Esophagus muscularis mucosa (tissue), 4 donors: Measurements from ENCODE around the gene DHRS4. TPM values are rescaled to one million over a fixed set of nuclear protein-coding genes. Genes with fewer than 3 reads are reported as not detected.
A peak's percentile ranks its signal among the peaks of the same experiment; 100 is the strongest.
"Not testable (repeated sequence)": the region's sequence is repeated elsewhere in the genome, so short reads cannot be mapped to it uniquely, and the experiment has no call there.

Experiments
- DNase-seq: peaks from one replicate; pipeline ENCODE4 v3.0.0-alpha.2; 2017; ENCODE audit errors: extremely low spot score
- H3K27ac ChIP-seq, 4 donors: fragments of 200-600 bp; sonication (generic); replicated peaks in 1 of 4; 1 replicate in 3 of 4; 2 replicates in 1 of 4; pipeline ENCODE4 v1.5.1; 2016 to 2019; ENCODE audit warnings: mild to moderate bottlenecking in 1 of 4
- H3K27me3 ChIP-seq, 4 donors: fragments of 200-600 bp; sonication (generic); one replicate each; pipeline versions ENCODE4 v1.5.1 to v1.6.0; 2016 to 2019
- H3K36me3 ChIP-seq, 4 donors: fragments of 200-600 bp; sonication (generic); one replicate each; pipeline ENCODE4 v1.5.1; 2016 to 2019
- H3K4me1 ChIP-seq, 4 donors: fragments of 200-600 bp; sonication (generic); one replicate each; pipeline ENCODE4 v1.5.1; 2016 to 2019
- H3K4me3 ChIP-seq, 4 donors: fragments of 200-600 bp; sonication (generic); 1 replicate in 2 of 4; 2 replicates in 2 of 4; pipeline ENCODE4 v1.5.1; 2016 to 2019; ENCODE audit warnings: mild to moderate bottlenecking in 4 of 4, moderate library complexity in 1 of 4
- H3K9me3 ChIP-seq, 4 donors: fragments of 200-600 bp; sonication (generic); 1 replicate in 3 of 4; 2 replicates in 1 of 4; pipeline ENCODE4 v1.5.1; 2016 to 2019
- CTCF ChIP-seq, 3 experiments: fragments of 200-600 bp in 2 of 3; fragments of 450-650 bp in 1 of 3; sonication (generic) in 2 of 3; IDR thresholded peaks; one replicate each; pipeline ENCODE4 v1.5.1; 2017 to 2019; ENCODE audit warnings: antibody characterized with exemption in 3 of 3, mild to moderate bottlenecking in 2 of 3, moderate library complexity in 1 of 3
- EP300 ChIP-seq: sonication (generic); formaldehyde crosslinking; IDR thresholded peaks from one replicate; pipeline ENCODE4 v1.6.1; 2017; ENCODE audit warnings: antibody characterized with exemption
- POLR2A ChIP-seq: fragments of 450-650 bp; IDR thresholded peaks from one replicate; pipeline ENCODE4 v1.6.1; 2017; ENCODE audit warnings: antibody characterized with exemption, moderate library complexity, mild to moderate bottlenecking, low read depth
- POLR2AphosphoS5 ChIP-seq, 2 donors: sonication (generic); formaldehyde crosslinking; IDR thresholded peaks; one replicate each; pipeline ENCODE4 v1.6.1; 2017; ENCODE audit warnings: antibody characterized with exemption in 2 of 2
- WGBS: methylation state at CpG from one replicate; pipeline ENCODE4 v1.1.5; 2018; 5-methylcytosine and 5-hydroxymethylcytosine counted together
- intact Hi-C: fragments of 100-400 bp; cut with DNase I; formaldehyde crosslinking; loops from one replicate; pipeline ENCODE4 v1.15.1; 2023
- total RNA-seq, 4 donors: library from RNA; depleted of rRNA; stranded (reverse); fragments of >200 nt; gene quantifications; one replicate each; pipeline versions ENCODE4 v1.1.0 to v1.2.1, GENCODE V29; 2016

DHRS4 gene
- total RNA-seq, 4 donors from 2014 or later = 37.1 to 54.4 (median 46.3) TPM

GRCh38 chr14:24006817-24007652 is 53.5 kb downstream of the DHRS4 start:
- 19% methylated on average over 5 of the region's 62 CpGs for WGBS
- H3K27ac ChIP-seq = peak overlapping the region in 3 of 4 donors; percentile 63 to 72 (median 72)
- H3K9me3 ChIP-seq, DNase-seq, H3K4me1 ChIP-seq, intact Hi-C loops, H3K36me3 ChIP-seq, H3K27me3 ChIP-seq: not testable (repeated sequence)
- peak overlapping the region; percentile 43 to 57 (median 50) for H3K4me3 ChIP-seq

GRCh38 chr14:24011051-24011450 is 57.5 kb downstream of the DHRS4 start:
- H3K4me3 ChIP-seq = no peak overlapping the region
- no peaks in the 10 kb centered on the region for H3K27me3 ChIP-seq
- no peaks in the 10 kb centered on the region for H3K36me3 ChIP-seq
- no peaks in the 10 kb centered on the region for H3K9me3 ChIP-seq
- TF ChIP-seq CTCF (IDR thresholded peaks at IDR 0.05) = no peak
- TF ChIP-seq EP300 = no peak
- TF ChIP-seq POLR2AphosphoS5 (IDR thresholded peaks at IDR 0.05) = no peak
- TF ChIP-seq POLR2A = no peak
- peaks cover 0 to 20% (median 9%) of the 10 kb centered on the region in 4 donors for H3K4me1 ChIP-seq
- H3K27ac ChIP-seq = no peak overlapping the region
- intact Hi-C loops = loop anchor here (5.0 kb wide), 1 partner anchor 41 kb away; the partner anchor contains the start of gene CARMIL3
- 73% methylated on average over 2 of the region's 2 CpGs for WGBS
- DNase-seq = no peak

GRCh38 chr14:24012726-24013273 is 59.2 kb downstream of the DHRS4 start:
- intact Hi-C loops = loop anchor here (5.0 kb wide), 1 partner anchor 40 kb away; the partner anchor contains the start of gene CARMIL3
- H3K27ac ChIP-seq = peak overlapping the region in 1 of 4 donors; percentile 30
- not testable (repeated sequence) for H3K36me3 ChIP-seq, H3K4me3 ChIP-seq, DNase-seq, H3K27me3 ChIP-seq, H3K9me3 ChIP-seq
- 57% methylated on average over 4 of the region's 4 CpGs for WGBS
- peaks cover 0 to 17% (median 5%) of the 10 kb centered on the region in 4 donors for H3K4me1 ChIP-seq

GRCh38 chr14:24013654-24014514 is 60.3 kb downstream of the DHRS4 start:
- Histone ChIP-seq H3K36me3 (no peaks in the 10 kb centered on the region), H3K4me3 (no peak overlapping the region), H3K9me3 (no peaks in the 10 kb centered on the region), H3K27ac (no peak overlapping the region), H3K4me1 (peaks cover 0 to 17% (median 5%) of the 10 kb centered on the region in 4 donors), H3K27me3 (no peaks in the 10 kb centered on the region)
- WGBS = 23% methylated on average over 12 of the region's 12 CpGs
- no peak for DNase-seq
- TF ChIP-seq CTCF (IDR thresholded peaks at IDR 0.05) = peak; percentile 86 to 94 (median 88)
- TF ChIP-seq POLR2AphosphoS5 (IDR thresholded peaks at IDR 0.05) = no peak
- intact Hi-C loops = loop anchor here (1.0 to 5.0 kb wide), 3 partner anchors 38 to 77 kb away; partner anchors contain the start of gene CARMIL3

- not testable (repeated sequence) for H3K27me3 ChIP-seq, H3K36me3 ChIP-seq, H3K27ac ChIP-seq, DNase-seq, H3K9me3 ChIP-seq, H3K4me3 ChIP-seq
- intact Hi-C loops = loop anchor here (2.0 kb wide), 1 partner anchor 75 kb away; no protein-coding TSS in a partner anchor
- peaks cover 0 to 17% (median 5%) of the 10 kb centered on the region in 4 donors for H3K4me1 ChIP-seq
- WGBS = 100% methylated on average over 6 of the region's 6 CpGs
Measured at GRCh38 chr14:24015745-24016144, 62.2 kb downstream of the DHRS4 start.

Other genes starting within 250 kb of the DHRS4 start
- 10 to 100 TPM in 3 of 4 donors, 1 to 10 TPM in 1; 9.4 to 23.9 (median 21.1) TPM for gene DHRS4L2, start 35.2 kb downstream of the DHRS4 start, total RNA-seq
- under 1 TPM in 2 of 4 donors, not detected in 2; 0.17 to 0.29 TPM for gene CARMIL3, start 98.2 kb downstream of the DHRS4 start, total RNA-seq
- gene CPNE6, start 117.8 kb downstream of the DHRS4 start, total RNA-seq = under 1 TPM in 3 of 4 donors, not detected in 1; 0.26 to 0.34 (median 0.33) TPM
- gene PCK2, start 140.5 kb downstream of the DHRS4 start, total RNA-seq = 10 to 100 TPM in 3 of 4 donors, 1 to 10 TPM in 1; 9.1 to 20.7 (median 12.5) TPM
- gene DCAF11, start 161.0 kb downstream of the DHRS4 start, total RNA-seq = 10 to 100 TPM; 56.0 to 74.9 (median 66.8) TPM
- gene NRL, start 161.2 kb downstream of the DHRS4 start, total RNA-seq = 1 to 10 TPM; 1.8 to 3.3 (median 3.0) TPM
- under 1 TPM in 3 of 4 donors, not detected in 1; 0.34 to 0.83 (median 0.52) TPM for gene FITM1, start 176.9 kb downstream of the DHRS4 start, total RNA-seq
- 100 to 1,000 TPM; 129 to 158 (median 143) TPM for gene PSME1, start 182.4 kb downstream of the DHRS4 start, total RNA-seq
- 10 to 100 TPM in 3 of 4 donors, 1 to 10 TPM in 1; 8.8 to 14.4 (median 12.2) TPM for gene EMC9, start 187.8 kb downstream of the DHRS4 start, total RNA-seq
- 10 to 100 TPM; 32.8 to 64.3 (median 42.6) TPM for gene PSME2, start 192.8 kb downstream of the DHRS4 start, total RNA-seq
- gene RNF31, start 193.7 kb downstream of the DHRS4 start, total RNA-seq = 10 to 100 TPM; 21.7 to 33.3 (median 26.8) TPM
- 10 to 100 TPM; 39.5 to 78.3 (median 63.2) TPM for gene IRF9, start 207.5 kb downstream of the DHRS4 start, total RNA-seq
- 1 to 10 TPM; 4.6 to 5.9 (median 5.0) TPM for gene REC8, start 218.3 kb downstream of the DHRS4 start, total RNA-seq
- 10 to 100 TPM; 12.9 to 41.6 (median 25.2) TPM for gene IPO4, start 235.0 kb downstream of the DHRS4 start, total RNA-seq
- 10 to 100 TPM; 27.0 to 44.6 (median 43.8) TPM for gene TM9SF1, start 241.7 kb downstream of the DHRS4 start, total RNA-seq